HFFc6 (cell line): ENCODE data around the gene KNSTRN. TPM values are rescaled to one million over a fixed set of nuclear protein-coding genes. Genes with fewer than 3 reads are reported as not detected.

Experiments used
- DNase-seq: peaks from one replicate; pipeline ENCODE4 v3.0.0-alpha.2; 2018
- H3K27ac Mint-ChIP-seq: 2 replicates; pipeline ENCODE4 v1.8.0; 2020; ENCODE audit warnings: mild to moderate bottlenecking, mixed read lengths
- H3K27me3 Mint-ChIP-seq: 2 replicates; pipeline ENCODE4 v1.8.0; 2021; ENCODE audit warnings: mild to moderate bottlenecking, moderate library complexity, mixed read lengths; ENCODE audit not compliant: insufficient read depth
- H3K36me3 Mint-ChIP-seq: 2 replicates; pipeline ENCODE4 v1.8.0; 2021; ENCODE audit warnings: low read depth, mixed read lengths
- H3K4me1 Mint-ChIP-seq: 2 replicates; pipeline ENCODE4 v1.8.0; 2020; ENCODE audit warnings: low read depth, mixed read lengths
- H3K4me3 Mint-ChIP-seq: 2 replicates; pipeline ENCODE4 v1.8.0; 2020; ENCODE audit warnings: mild to moderate bottlenecking, moderate library complexity, mixed read lengths
- H3K9me3 Mint-ChIP-seq: 2 replicates; pipeline ENCODE4 v1.8.0; 2020; ENCODE audit warnings: mild to moderate bottlenecking, mixed read lengths
- total RNA-seq, 6 experiments: library from RNA; stranded (reverse); fragmentation: NEBNext Ultra II Directional; extraction: Animal tissue kit (Norgen Biotek cat#: 25700); gene quantifications; 2 replicates in 1 of 6; 3 replicates in 5 of 6; pipeline ENCODE4 v1.2.3, GENCODE V29; 2021
- TF ChIP-seq, protein P1 (sequence below): fragments of 200-600 bp; sonication (generic); IDR thresholded peaks from 2 replicates; pipeline ENCODE4 v1.5.0; 2021; ENCODE audit warnings: antibody characterized with exemption, mild to moderate bottlenecking

The KNSTRN gene
- total RNA-seq, 6 experiments from 2014 or later: 26.2 to 49.7 (median 47.5) TPM

DNA sequence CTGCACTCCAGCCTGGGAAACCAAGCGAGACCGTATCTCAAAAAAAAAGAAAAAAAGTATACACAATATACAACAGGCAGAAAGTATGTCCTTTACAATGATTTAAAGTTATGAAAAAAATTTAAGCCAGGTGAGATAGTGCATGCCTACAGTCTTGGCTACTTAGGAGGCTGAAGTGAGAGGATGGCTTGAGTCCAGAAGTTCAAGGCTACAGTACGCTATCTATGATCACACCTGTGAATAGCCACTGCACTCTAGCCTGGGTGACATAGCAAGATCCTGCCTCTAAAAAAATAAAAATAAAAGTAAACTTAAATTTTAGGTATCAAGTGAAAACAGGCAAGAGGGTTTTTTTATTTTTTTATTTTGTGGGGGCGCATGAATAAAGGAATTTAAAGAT, 3.1 kb upstream of the KNSTRN start:
- no peak for DNase-seq
- Mint-ChIP-seq H3K4me1 (peaks cover 53% of the 10 kb centered on the region), H3K27ac (peak overlapping the region; percentile 84), H3K9me3 (0 out of 2 replicates have a peak, but pooled peaks cover 4% of the 10 kb centered on the region), H3K36me3 (peaks cover 9% of the 10 kb centered on the region; the same call in 1 of the 2 replicates), H3K4me3 (peak overlapping the region; percentile 46; the same call in 1 of the 2 replicates), H3K27me3 (peaks cover 1% of the 10 kb centered on the region; the same call in 1 of the 2 replicates)
- TF ChIP-seq, protein P1, sequence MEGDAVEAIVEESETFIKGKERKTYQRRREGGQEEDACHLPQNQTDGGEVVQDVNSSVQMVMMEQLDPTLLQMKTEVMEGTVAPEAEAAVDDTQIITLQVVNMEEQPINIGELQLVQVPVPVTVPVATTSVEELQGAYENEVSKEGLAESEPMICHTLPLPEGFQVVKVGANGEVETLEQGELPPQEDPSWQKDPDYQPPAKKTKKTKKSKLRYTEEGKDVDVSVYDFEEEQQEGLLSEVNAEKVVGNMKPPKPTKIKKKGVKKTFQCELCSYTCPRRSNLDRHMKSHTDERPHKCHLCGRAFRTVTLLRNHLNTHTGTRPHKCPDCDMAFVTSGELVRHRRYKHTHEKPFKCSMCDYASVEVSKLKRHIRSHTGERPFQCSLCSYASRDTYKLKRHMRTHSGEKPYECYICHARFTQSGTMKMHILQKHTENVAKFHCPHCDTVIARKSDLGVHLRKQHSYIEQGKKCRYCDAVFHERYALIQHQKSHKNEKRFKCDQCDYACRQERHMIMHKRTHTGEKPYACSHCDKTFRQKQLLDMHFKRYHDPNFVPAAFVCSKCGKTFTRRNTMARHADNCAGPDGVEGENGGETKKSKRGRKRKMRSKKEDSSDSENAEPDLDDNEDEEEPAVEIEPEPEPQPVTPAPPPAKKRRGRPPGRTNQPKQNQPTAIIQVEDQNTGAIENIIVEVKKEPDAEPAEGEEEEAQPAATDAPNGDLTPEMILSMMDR: no peak

- peak overlapping the region; percentile 46 for H3K4me3 Mint-ChIP-seq
- H3K4me1 Mint-ChIP-seq: peaks cover 58% of the 10 kb centered on the region
- H3K27ac Mint-ChIP-seq: peak overlapping the region; percentile 84
- TF ChIP-seq, protein P1: no peak
- 0 out of 2 replicates have a peak, but pooled peaks cover 4% of the 10 kb centered on the region for H3K9me3 Mint-ChIP-seq
- peaks cover 1% of the 10 kb centered on the region; the same call in 1 of the 2 replicates for H3K27me3 Mint-ChIP-seq
- peaks cover 13% of the 10 kb centered on the region; the same call in 1 of the 2 replicates for H3K36me3 Mint-ChIP-seq
- peak; percentile 95 for DNase-seq
Measured at GRCh38 chr15:40379853-40380252, 2.7 kb upstream of the KNSTRN start.

DNA sequence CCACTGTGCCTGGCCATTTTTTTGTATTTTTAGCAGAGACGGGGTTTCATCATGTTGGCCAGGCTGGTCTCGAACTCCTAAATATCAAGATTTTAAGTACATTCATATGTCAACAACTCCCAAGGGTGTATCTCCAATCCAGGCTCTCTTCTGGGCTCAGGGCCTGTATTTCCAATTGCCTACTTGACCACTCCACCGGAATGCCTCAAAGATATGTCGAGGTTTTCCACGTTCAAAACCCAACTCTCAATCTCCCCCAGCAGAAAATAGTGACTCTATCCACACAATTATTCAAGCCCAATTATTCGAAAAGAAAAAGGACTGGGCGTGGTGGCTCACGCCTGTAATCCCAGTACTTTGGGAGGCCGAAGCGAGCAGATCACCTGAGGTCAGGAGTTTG, 1.9 kb upstream of the KNSTRN start:
- H3K4me3 Mint-ChIP-seq: no peak overlapping the region
- peak overlapping the region; percentile 40; the same call in 1 of the 2 replicates for H3K27ac Mint-ChIP-seq
- peaks cover 65% of the 10 kb centered on the region for H3K4me1 Mint-ChIP-seq
- H3K27me3 Mint-ChIP-seq: peaks cover 2% of the 10 kb centered on the region
- 0 out of 2 replicates have a peak, but pooled peaks cover 4% of the 10 kb centered on the region for H3K9me3 Mint-ChIP-seq
- DNase-seq: no peak
- H3K36me3 Mint-ChIP-seq: peaks cover 17% of the 10 kb centered on the region; the same call in 1 of the 2 replicates
- TF ChIP-seq, protein P1: no peak

- DNase-seq: no peak
- TF ChIP-seq, protein P1: no peak
- Mint-ChIP-seq H3K36me3 (peaks cover 20% of the 10 kb centered on the region), H3K9me3 (0 out of 2 replicates have a peak, but pooled peaks cover 4% of the 10 kb centered on the region), H3K4me3 (no peak overlapping the region), H3K27ac (peak overlapping the region; percentile 80), H3K27me3 (peaks cover 2% of the 10 kb centered on the region), H3K4me1 (peaks cover 65% of the 10 kb centered on the region)
Measured at GRCh38 chr15:40381818-40382529, 547 bp upstream of the KNSTRN start.

- H3K27ac Mint-ChIP-seq: no peak overlapping the region
- DNase-seq: no peak
- peaks cover 2% of the 10 kb centered on the region for H3K27me3 Mint-ChIP-seq
- H3K36me3 Mint-ChIP-seq: peaks cover 46% of the 10 kb centered on the region
- H3K4me3 Mint-ChIP-seq: no peak overlapping the region
- TF ChIP-seq, protein P1: no peak
- H3K9me3 Mint-ChIP-seq: 0 out of 2 replicates have a peak, but pooled peaks cover 3% of the 10 kb centered on the region
- peaks cover 47% of the 10 kb centered on the region for H3K4me1 Mint-ChIP-seq
Measured at GRCh38 chr15:40386480-40386879, 4.0 kb downstream of the KNSTRN start.
